Measurements from ENCODE around the gene GPR32.
A peak's percentile ranks its signal among the peaks of the same experiment; 100 is the strongest.

GPR32 gene

GRCh38 chr19:50817941-50818858 is 47.9 kb downstream of the GPR32 start (continued):
- TF ChIP-seq ZNF175 (tag by site-specific recombination; IDR thresholded peaks at IDR 0.05) = no peak
- TF ChIP-seq, protein P1, sequence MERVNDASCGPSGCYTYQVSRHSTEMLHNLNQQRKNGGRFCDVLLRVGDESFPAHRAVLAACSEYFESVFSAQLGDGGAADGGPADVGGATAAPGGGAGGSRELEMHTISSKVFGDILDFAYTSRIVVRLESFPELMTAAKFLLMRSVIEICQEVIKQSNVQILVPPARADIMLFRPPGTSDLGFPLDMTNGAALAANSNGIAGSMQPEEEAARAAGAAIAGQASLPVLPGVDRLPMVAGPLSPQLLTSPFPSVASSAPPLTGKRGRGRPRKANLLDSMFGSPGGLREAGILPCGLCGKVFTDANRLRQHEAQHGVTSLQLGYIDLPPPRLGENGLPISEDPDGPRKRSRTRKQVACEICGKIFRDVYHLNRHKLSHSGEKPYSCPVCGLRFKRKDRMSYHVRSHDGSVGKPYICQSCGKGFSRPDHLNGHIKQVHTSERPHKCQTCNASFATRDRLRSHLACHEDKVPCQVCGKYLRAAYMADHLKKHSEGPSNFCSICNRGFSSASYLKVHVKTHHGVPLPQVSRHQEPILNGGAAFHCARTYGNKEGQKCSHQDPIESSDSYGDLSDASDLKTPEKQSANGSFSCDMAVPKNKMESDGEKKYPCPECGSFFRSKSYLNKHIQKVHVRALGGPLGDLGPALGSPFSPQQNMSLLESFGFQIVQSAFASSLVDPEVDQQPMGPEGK (tag by site-specific recombination; IDR thresholded peaks at IDR 0.05) = 0 out of 2 replicates have a peak, but pooled peaks have one; percentile 39
- TF ChIP-seq KLF17 (tag by site-specific recombination; IDR thresholded peaks at IDR 0.05) = peak; percentile 23; the same call in 1 of the 2 replicates
- TF ChIP-seq PBX3 (CRISPR knock-in tag; IDR thresholded peaks at IDR 0.05) = 0 out of 2 replicates have a peak, but pooled peaks have one; percentile 6
- no peak for TF ChIP-seq ZNF48 (tag by site-specific recombination; IDR thresholded peaks at IDR 0.05)
- no peak for TF ChIP-seq ZNF16 (tag by site-specific recombination; IDR thresholded peaks at IDR 0.05; ENCODE audit: low read depth)
- TF ChIP-seq ZBTB1 (tag by site-specific recombination; IDR thresholded peaks at IDR 0.05) = no peak
- TF ChIP-seq ZSCAN5A (tag by site-specific recombination; IDR thresholded peaks at IDR 0.05) = no peak
- TF ChIP-seq ZNF426 (tag by site-specific recombination; IDR thresholded peaks at IDR 0.05) = no peak
- TF ChIP-seq ZNF660 (tag by site-specific recombination; IDR thresholded peaks at IDR 0.05) = 0 out of 2 replicates have a peak, but pooled peaks have one; percentile 16
- TF ChIP-seq BCL11A (tag by site-specific recombination; IDR thresholded peaks at IDR 0.05; ENCODE audit: low read depth) = no peak
- TF ChIP-seq ZNF2 (tag by site-specific recombination; IDR thresholded peaks at IDR 0.05) = no peak
- peak; percentile 29 for TF ChIP-seq ZNF449 (tag by site-specific recombination; IDR thresholded peaks at IDR 0.05)
- no peak for TF ChIP-seq ZNF239 (tag by site-specific recombination; IDR thresholded peaks at IDR 0.05)
- 0 out of 2 replicates have a peak, but pooled peaks have one; percentile 52 for TF ChIP-seq OSR2 (tag by site-specific recombination; IDR thresholded peaks at IDR 0.05)
- peak; percentile 68 for TF ChIP-seq SP2 (tag by site-specific recombination; IDR thresholded peaks at IDR 0.05)
- no peak for TF ChIP-seq ZNF624 (tag by site-specific recombination; IDR thresholded peaks at IDR 0.05)
- no peak for TF ChIP-seq GFI1B (tag by site-specific recombination; IDR thresholded peaks at IDR 0.05)
- TF ChIP-seq ZBTB48 (tag by site-specific recombination; IDR thresholded peaks at IDR 0.05) = peak; percentile 55; the same call in 1 of the 2 replicates
- no peak for TF ChIP-seq ZBTB20 (tag by site-specific recombination; IDR thresholded peaks at IDR 0.05)
- TF ChIP-seq ZNF324 (tag by site-specific recombination; IDR thresholded peaks at IDR 0.05) = no peak
- TF ChIP-seq, protein P2, sequence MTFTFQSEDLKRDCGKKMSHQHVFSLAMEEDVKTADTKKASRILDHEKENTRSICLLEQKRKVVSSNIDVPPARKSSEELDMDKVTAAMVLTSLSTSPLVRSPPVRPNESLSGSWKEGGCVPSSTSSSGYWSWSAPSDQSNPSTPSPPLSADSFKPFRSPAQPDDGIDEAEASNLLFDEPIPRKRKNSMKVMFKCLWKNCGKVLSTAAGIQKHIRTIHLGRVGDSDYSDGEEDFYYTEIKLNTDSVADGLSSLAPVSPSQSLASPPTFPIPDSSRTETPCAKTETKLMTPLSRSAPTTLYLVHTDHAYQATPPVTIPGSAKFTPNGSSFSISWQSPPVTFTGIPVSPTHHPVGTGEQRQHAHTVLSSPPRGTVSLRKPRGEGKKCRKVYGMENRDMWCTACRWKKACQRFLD (tag by site-specific recombination; IDR thresholded peaks at IDR 0.05) = no peak
- TF ChIP-seq, protein P3, sequence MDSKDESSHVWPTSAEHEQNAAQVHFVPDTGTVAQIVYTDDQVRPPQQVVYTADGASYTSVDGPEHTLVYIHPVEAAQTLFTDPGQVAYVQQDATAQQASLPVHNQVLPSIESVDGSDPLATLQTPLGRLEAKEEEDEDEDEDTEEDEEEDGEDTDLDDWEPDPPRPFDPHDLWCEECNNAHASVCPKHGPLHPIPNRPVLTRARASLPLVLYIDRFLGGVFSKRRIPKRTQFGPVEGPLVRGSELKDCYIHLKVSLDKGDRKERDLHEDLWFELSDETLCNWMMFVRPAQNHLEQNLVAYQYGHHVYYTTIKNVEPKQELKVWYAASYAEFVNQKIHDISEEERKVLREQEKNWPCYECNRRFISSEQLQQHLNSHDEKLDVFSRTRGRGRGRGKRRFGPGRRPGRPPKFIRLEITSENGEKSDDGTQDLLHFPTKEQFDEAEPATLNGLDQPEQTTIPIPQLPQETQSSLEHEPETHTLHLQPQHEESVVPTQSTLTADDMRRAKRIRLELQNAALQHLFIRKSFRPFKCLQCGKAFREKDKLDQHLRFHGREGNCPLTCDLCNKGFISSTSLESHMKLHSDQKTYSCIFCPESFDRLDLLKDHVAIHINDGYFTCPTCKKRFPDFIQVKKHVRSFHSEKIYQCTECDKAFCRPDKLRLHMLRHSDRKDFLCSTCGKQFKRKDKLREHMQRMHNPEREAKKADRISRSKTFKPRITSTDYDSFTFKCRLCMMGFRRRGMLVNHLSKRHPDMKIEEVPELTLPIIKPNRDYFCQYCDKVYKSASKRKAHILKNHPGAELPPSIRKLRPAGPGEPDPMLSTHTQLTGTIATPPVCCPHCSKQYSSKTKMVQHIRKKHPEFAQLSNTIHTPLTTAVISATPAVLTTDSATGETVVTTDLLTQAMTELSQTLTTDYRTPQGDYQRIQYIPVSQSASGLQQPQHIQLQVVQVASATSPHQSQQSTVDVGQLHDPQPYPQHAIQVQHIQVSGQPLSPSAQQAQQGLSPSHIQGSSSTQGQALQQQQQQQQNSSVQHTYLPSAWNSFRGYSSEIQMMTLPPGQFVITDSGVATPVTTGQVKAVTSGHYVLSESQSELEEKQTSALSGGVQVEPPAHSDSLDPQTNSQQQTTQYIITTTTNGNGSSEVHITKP (tag by site-specific recombination; IDR thresholded peaks at IDR 0.05) = 0 out of 2 replicates have a peak, but pooled peaks have one; percentile 27
- no peak for TF ChIP-seq ZNF133 (tag by site-specific recombination; IDR thresholded peaks at IDR 0.05)
- no peak for TF ChIP-seq ZNF596 (tag by site-specific recombination; IDR thresholded peaks at IDR 0.05)
- TF ChIP-seq ZNF76 (tag by site-specific recombination; IDR thresholded peaks at IDR 0.05; ENCODE audit: borderline replicate concordance, low read depth) = no peak
- peak; percentile 62; the same call in 1 of the 2 replicates for TF ChIP-seq KLF16 (tag by site-specific recombination; IDR thresholded peaks at IDR 0.05)
